DND-41 (cell line): ENCODE measurements around the gene SIGLEC9.

Source experiments
- EZH2 ChIP-seq: IDR thresholded peaks from 3 replicates; pipeline ENCODE4 v1.6.1; 2012; ENCODE audit warnings: borderline replicate concordance, low read depth, mild to moderate bottlenecking, moderate library complexity, low read length, inconsistent platforms; ENCODE audit not compliant: severe bottlenecking
- TF ChIP-seq, protein P1 (sequence below): IDR thresholded peaks from 2 replicates; pipeline ENCODE4 v1.5.1; 2012; ENCODE audit warnings: borderline replicate concordance, low read length, moderate library complexity, mild to moderate bottlenecking; ENCODE audit not compliant: poor library complexity, severe bottlenecking; ENCODE audit errors: extremely low read depth

DNA sequence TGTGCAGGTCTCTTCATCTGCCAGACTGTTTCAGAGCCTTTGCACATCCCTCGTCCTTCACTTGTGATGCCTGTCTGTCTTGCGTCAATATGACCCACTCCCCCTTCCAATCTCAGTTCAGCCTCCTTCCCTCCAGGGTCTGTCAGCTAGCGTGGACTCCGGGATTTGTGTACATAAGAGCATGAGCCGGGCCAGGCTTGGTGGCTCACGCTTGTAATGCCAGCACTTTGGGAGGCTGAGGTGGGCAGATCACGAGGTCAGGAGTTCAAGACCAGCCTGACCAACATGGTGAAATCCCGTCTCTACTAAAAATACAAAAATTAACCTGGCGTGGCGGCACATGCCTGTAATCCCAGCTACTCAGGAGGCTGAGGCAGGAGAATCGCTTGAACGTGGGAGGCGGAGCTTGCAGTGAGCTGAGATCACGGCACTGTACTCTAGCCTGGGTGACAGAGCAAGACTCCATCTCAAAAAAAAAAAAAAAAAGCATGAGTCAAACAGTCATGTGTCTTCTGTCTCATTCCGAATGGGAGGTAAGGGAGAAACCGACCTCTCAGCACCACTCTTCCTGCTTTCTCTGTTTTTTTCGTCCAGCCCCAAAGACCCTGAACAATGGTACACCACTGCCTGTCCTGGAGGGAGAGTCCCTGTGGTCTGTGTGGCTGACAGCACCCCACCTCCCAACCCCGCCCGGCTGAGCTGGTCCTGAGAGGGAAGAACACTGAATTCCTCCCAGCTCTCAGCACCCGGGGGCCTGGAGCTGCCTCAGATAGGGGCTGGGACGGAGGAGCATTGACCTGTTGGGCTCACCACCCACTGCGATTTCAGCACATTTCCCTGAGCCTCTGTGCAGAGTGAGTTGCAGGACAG, 2.4 kb upstream of the SIGLEC9 start:
- TF ChIP-seq, protein P1, sequence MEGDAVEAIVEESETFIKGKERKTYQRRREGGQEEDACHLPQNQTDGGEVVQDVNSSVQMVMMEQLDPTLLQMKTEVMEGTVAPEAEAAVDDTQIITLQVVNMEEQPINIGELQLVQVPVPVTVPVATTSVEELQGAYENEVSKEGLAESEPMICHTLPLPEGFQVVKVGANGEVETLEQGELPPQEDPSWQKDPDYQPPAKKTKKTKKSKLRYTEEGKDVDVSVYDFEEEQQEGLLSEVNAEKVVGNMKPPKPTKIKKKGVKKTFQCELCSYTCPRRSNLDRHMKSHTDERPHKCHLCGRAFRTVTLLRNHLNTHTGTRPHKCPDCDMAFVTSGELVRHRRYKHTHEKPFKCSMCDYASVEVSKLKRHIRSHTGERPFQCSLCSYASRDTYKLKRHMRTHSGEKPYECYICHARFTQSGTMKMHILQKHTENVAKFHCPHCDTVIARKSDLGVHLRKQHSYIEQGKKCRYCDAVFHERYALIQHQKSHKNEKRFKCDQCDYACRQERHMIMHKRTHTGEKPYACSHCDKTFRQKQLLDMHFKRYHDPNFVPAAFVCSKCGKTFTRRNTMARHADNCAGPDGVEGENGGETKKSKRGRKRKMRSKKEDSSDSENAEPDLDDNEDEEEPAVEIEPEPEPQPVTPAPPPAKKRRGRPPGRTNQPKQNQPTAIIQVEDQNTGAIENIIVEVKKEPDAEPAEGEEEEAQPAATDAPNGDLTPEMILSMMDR: no peak
- TF ChIP-seq EZH2: no peak
